ENCODE measurements around the gene SYNPO2L. TPM values are rescaled to one million over a fixed set of nuclear protein-coding genes. Genes with fewer than 3 reads are reported as not detected.
"Not testable (repeated sequence)": the region's sequence is repeated elsewhere in the genome, so short reads cannot be mapped to it uniquely, and the experiment has no call there.

Gene SYNPO2L
- polyA plus RNA-seq, 1 donor from 2014 or later: not detected

- not testable (repeated sequence) for H3K9me2 ChIP-seq (ENCODE audit: insufficient read depth, low read length); H3K79me2 ChIP-seq (replicated peaks; ENCODE audit: insufficient read depth, low read length); H4K20me1 ChIP-seq (ENCODE audit: insufficient read depth); H3K9ac ChIP-seq (ENCODE audit: low read length); H3K27ac ChIP-seq (ENCODE audit: low read length); H3F3A ChIP-seq (ENCODE audit: insufficient read depth, low read length, poor library complexity, severe bottlenecking); H3K4me2 ChIP-seq (ENCODE audit: low read length); H3K27me3 ChIP-seq (ENCODE audit: insufficient read depth, low read depth, low read length); H3K9me3 ChIP-seq (ENCODE audit: low read length); H3K36me3 ChIP-seq (ENCODE audit: insufficient read depth, low read length); H2AFZ ChIP-seq (ENCODE audit: low read depth, low read length); H3K4me3 ChIP-seq (ENCODE audit: low read length)
These were observed 39.5 kb upstream of the SYNPO2L start for GRCh38 chr10:73695302-73695701.

DNA sequence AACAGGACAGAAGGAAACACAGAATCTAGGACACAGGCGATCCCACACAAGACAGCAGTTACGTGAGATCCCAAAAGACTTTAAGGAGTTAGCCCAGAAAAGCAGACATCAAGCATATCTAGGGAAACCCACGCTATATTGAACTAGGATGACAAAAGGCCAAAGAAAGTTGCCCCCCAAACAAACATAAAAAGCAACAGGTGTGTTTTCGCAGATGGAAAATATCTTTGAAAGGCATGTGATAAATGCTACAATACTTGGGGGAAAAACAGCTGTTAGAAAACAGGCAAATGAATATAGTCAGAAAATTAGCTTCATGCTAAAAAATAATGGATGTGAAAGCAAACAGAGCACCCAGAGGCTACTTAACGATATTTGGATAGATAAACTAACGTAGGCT, 34.9 kb upstream of the SYNPO2L start:
- H2AFZ ChIP-seq (ENCODE audit: low read depth, low read length); H3F3A ChIP-seq (ENCODE audit: insufficient read depth, low read length, poor library complexity, severe bottlenecking); H3K36me3 ChIP-seq (ENCODE audit: insufficient read depth, low read length); H3K9me3 ChIP-seq (ENCODE audit: low read length); H3K9ac ChIP-seq (ENCODE audit: low read length); H3K9me2 ChIP-seq (ENCODE audit: insufficient read depth, low read length); H3K27ac ChIP-seq (ENCODE audit: low read length); H3K79me2 ChIP-seq (replicated peaks; ENCODE audit: insufficient read depth, low read length); H3K27me3 ChIP-seq (ENCODE audit: insufficient read depth, low read depth, low read length); H3K4me2 ChIP-seq (ENCODE audit: low read length); H3K4me3 ChIP-seq (ENCODE audit: low read length); H4K20me1 ChIP-seq (ENCODE audit: insufficient read depth): not testable (repeated sequence)

GRCh38 chr10:73689596-73689995, 33.8 kb upstream of the SYNPO2L start:
- H3K4me3 ChIP-seq (ENCODE audit: low read length); H4K20me1 ChIP-seq (ENCODE audit: insufficient read depth); H2AFZ ChIP-seq (ENCODE audit: low read depth, low read length); H3K9me2 ChIP-seq (ENCODE audit: insufficient read depth, low read length); H3K4me2 ChIP-seq (ENCODE audit: low read length); H3K9me3 ChIP-seq (ENCODE audit: low read length); H3K27ac ChIP-seq (ENCODE audit: low read length); H3K27me3 ChIP-seq (ENCODE audit: insufficient read depth, low read depth, low read length); H3K79me2 ChIP-seq (replicated peaks; ENCODE audit: insufficient read depth, low read length); H3F3A ChIP-seq (ENCODE audit: insufficient read depth, low read length, poor library complexity, severe bottlenecking); H3K36me3 ChIP-seq (ENCODE audit: insufficient read depth, low read length); H3K9ac ChIP-seq (ENCODE audit: low read length): not testable (repeated sequence)

DNA sequence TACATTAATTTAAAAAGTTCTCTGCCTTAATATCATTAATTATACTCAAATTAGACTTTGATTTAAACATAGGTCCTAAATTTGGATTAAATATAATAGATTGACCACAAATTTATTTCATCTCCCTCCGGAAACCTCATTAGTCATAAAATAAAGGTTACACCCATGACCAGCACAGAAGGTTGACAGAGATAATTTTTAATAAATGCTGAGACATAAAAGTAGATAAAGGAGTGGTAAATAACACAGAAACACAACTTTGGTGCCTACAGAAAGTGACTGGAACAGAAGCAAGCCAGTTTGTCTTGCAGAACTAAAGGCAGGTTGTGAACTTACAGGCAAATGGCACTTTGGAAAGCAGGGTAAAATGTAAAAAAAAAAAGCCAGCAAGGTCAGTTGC, 31.8 kb upstream of the SYNPO2L start:
- H3K27me3 ChIP-seq (ENCODE audit: insufficient read depth, low read depth, low read length); H3K4me2 ChIP-seq (ENCODE audit: low read length); H3K36me3 ChIP-seq (ENCODE audit: insufficient read depth, low read length); H4K20me1 ChIP-seq (ENCODE audit: insufficient read depth); H3K27ac ChIP-seq (ENCODE audit: low read length); H3K79me2 ChIP-seq (replicated peaks; ENCODE audit: insufficient read depth, low read length); H3K4me3 ChIP-seq (ENCODE audit: low read length); H3K9me3 ChIP-seq (ENCODE audit: low read length); H3K9me2 ChIP-seq (ENCODE audit: insufficient read depth, low read length); H3K9ac ChIP-seq (ENCODE audit: low read length); H3F3A ChIP-seq (ENCODE audit: insufficient read depth, low read length, poor library complexity, severe bottlenecking); H2AFZ ChIP-seq (ENCODE audit: low read depth, low read length): not testable (repeated sequence)

DNA sequence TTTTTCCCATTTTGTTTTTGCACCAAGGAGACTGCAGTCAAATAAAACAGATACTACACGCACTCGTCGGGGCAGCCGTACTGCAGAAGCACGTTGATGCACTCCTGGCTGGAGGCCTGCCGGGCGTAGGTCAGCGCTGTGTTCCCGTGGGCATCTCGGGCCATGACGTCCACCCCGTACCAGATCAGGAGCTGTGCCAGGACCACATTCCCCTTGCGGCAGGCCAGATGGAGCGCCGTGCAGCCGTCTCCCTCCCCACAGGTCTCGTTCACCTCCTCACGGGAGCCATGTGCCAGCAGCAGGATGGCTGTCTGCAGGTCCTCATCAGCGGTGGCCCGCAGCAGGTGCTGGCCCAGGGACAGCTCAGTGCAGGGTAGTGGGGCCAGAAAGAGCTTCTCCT, 18.7 kb upstream of the SYNPO2L start:
- H3K9me3 ChIP-seq (ENCODE audit: low read length); H3K36me3 ChIP-seq (ENCODE audit: insufficient read depth, low read length); H3K9ac ChIP-seq (ENCODE audit: low read length); H3K4me2 ChIP-seq (ENCODE audit: low read length); H3K79me2 ChIP-seq (replicated peaks; ENCODE audit: insufficient read depth, low read length); H2AFZ ChIP-seq (ENCODE audit: low read depth, low read length); H3K4me3 ChIP-seq (ENCODE audit: low read length); H3F3A ChIP-seq (ENCODE audit: insufficient read depth, low read length, poor library complexity, severe bottlenecking); H4K20me1 ChIP-seq (ENCODE audit: insufficient read depth); H3K9me2 ChIP-seq (ENCODE audit: insufficient read depth, low read length); H3K27me3 ChIP-seq (ENCODE audit: insufficient read depth, low read depth, low read length); H3K27ac ChIP-seq (ENCODE audit: low read length): not testable (repeated sequence)

DNA sequence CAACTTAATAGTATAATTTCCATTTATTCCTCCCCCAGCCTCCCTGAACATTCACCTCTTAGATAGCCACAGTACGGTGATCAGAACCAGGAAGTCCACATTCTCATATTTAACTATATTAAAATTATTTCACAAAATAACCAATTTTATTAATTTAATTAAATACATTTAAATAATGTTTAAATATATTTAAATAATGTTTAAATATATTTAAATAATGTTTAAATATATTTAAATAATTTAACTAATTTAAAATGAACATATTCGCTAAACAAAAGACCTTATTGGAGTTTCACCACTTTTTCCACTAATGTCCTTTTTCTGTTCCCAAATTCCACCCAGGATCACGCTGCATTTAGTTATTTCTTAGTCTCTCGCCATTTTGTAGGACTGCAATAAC, 12.5 kb upstream of the SYNPO2L start:
- H3K4me2 ChIP-seq (ENCODE audit: low read length); H3K4me3 ChIP-seq (ENCODE audit: low read length); H3K27me3 ChIP-seq (ENCODE audit: insufficient read depth, low read depth, low read length); H4K20me1 ChIP-seq (ENCODE audit: insufficient read depth); H3K9me3 ChIP-seq (ENCODE audit: low read length); H2AFZ ChIP-seq (ENCODE audit: low read depth, low read length); H3K27ac ChIP-seq (ENCODE audit: low read length); H3F3A ChIP-seq (ENCODE audit: insufficient read depth, low read length, poor library complexity, severe bottlenecking); H3K36me3 ChIP-seq (ENCODE audit: insufficient read depth, low read length); H3K9ac ChIP-seq (ENCODE audit: low read length); H3K9me2 ChIP-seq (ENCODE audit: insufficient read depth, low read length); H3K79me2 ChIP-seq (replicated peaks; ENCODE audit: insufficient read depth, low read length): not testable (repeated sequence)

GRCh38 chr10:73666153-73666809, 10.5 kb upstream of the SYNPO2L start:
- not testable (repeated sequence) for H3K27ac ChIP-seq (ENCODE audit: low read length); H4K20me1 ChIP-seq (ENCODE audit: insufficient read depth); H3K4me2 ChIP-seq (ENCODE audit: low read length); H3K27me3 ChIP-seq (ENCODE audit: insufficient read depth, low read depth, low read length); H2AFZ ChIP-seq (ENCODE audit: low read depth, low read length); H3K9ac ChIP-seq (ENCODE audit: low read length); H3K9me3 ChIP-seq (ENCODE audit: low read length); H3K9me2 ChIP-seq (ENCODE audit: insufficient read depth, low read length); H3K36me3 ChIP-seq (ENCODE audit: insufficient read depth, low read length); H3F3A ChIP-seq (ENCODE audit: insufficient read depth, low read length, poor library complexity, severe bottlenecking); H3K79me2 ChIP-seq (replicated peaks; ENCODE audit: insufficient read depth, low read length); H3K4me3 ChIP-seq (ENCODE audit: low read length)

DNA sequence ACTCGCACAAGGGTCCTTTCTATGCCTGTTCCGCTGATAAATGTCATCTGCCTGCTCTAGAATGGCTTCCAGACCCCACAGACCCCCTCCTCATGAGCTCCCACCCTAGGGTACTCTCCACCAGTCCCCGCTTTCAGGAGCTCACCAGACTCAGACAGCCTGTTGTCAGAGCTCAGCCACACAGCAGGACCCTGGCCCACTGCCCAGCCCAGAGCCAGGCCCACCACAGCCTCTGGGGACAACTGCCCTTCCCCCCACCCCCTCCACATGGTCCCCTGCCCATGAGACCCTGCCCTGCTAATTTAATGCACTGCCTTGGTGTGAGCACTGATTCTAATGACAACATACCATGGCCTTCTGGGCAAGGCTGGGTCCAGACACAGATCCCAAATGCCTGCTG, 9.8 kb upstream of the SYNPO2L start:
- H3K27me3 ChIP-seq (ENCODE audit: insufficient read depth, low read depth, low read length); H3K4me2 ChIP-seq (ENCODE audit: low read length): not testable (repeated sequence)

More for the DNA sequence above, 9.8 kb upstream of the SYNPO2L start:
- not testable (repeated sequence) for H3K9me3 ChIP-seq (ENCODE audit: low read length); H4K20me1 ChIP-seq (ENCODE audit: insufficient read depth); H3K9me2 ChIP-seq (ENCODE audit: insufficient read depth, low read length); H3K27ac ChIP-seq (ENCODE audit: low read length); H3K4me3 ChIP-seq (ENCODE audit: low read length); H3K36me3 ChIP-seq (ENCODE audit: insufficient read depth, low read length); H2AFZ ChIP-seq (ENCODE audit: low read depth, low read length); H3K79me2 ChIP-seq (replicated peaks; ENCODE audit: insufficient read depth, low read length); H3F3A ChIP-seq (ENCODE audit: insufficient read depth, low read length, poor library complexity, severe bottlenecking); H3K9ac ChIP-seq (ENCODE audit: low read length)
